HG02759 (cell line): Measurements from ENCODE around the gene UNC119B.
"Not testable (repeated sequence)": the region's sequence is repeated elsewhere in the genome, so short reads cannot be mapped to it uniquely, and the experiment has no call there.

Experiments
- ATAC-seq: cut with Tn5 transposase; IDR thresholded peaks from one replicate; pipeline ENCODE4 v1.9.1; 2021; ENCODE audit warnings: mild to moderate bottlenecking, moderate library complexity; ENCODE audit not compliant: unreplicated experiment

UNC119B gene

GRCh38 chr12:120718055-120718454 is 7.8 kb downstream of the UNC119B start:
- no peak for ATAC-seq

- ATAC-seq, result no peak
Measured at GRCh38 chr12:120719072-120719471, 8.8 kb downstream of the UNC119B start.

GRCh38 chr12:120719496-120720233 is 9.4 kb downstream of the UNC119B start:
- no peak for ATAC-seq

GRCh38 chr12:120720234-120720986 is 10.2 kb downstream of the UNC119B start:
- ATAC-seq, result no peak

GRCh38 chr12:120720987-120721801 is 10.9 kb downstream of the UNC119B start:
- no peak for ATAC-seq

- ATAC-seq, result no peak
Measured at GRCh38 chr12:120721866-120722265, 11.6 kb downstream of the UNC119B start.

- ATAC-seq, result no peak
Measured at GRCh38 chr12:120722784-120723183, 12.5 kb downstream of the UNC119B start.

GRCh38 chr12:120724720-120725119 is 14.5 kb downstream of the UNC119B start:
- no peak for ATAC-seq

GRCh38 chr12:120725151-120725658 is 14.9 kb downstream of the UNC119B start:
- ATAC-seq, result peak; percentile 3

GRCh38 chr12:120725659-120726509 is 15.6 kb downstream of the UNC119B start, which contains the start of gene ACADS:
Gene ACADS (plus strand): TSS chr12:120725826. CDS start chr12:120725886, 60 bp downstream.
- ATAC-seq, result peak; percentile 98

- ATAC-seq, result no peak
Measured at GRCh38 chr12:120726510-120726793, 16.2 kb downstream of the UNC119B start.

GRCh38 chr12:120726961-120727360 is 16.7 kb downstream of the UNC119B start:
- no peak for ATAC-seq

GRCh38 chr12:120732198-120732597 is 21.9 kb downstream of the UNC119B start:
- ATAC-seq, result not testable (repeated sequence)

- no peak for ATAC-seq
Measured at GRCh38 chr12:120733574-120733973, 23.3 kb downstream of the UNC119B start.

GRCh38 chr12:120734210-120734609 is 24.0 kb downstream of the UNC119B start:
- no peak for ATAC-seq

- no peak for ATAC-seq
Measured at GRCh38 chr12:120735181-120735580, 24.9 kb downstream of the UNC119B start.

GRCh38 chr12:120736404-120737331 is 26.4 kb downstream of the UNC119B start:
- ATAC-seq, result no peak

GRCh38 chr12:120737557-120738251 is 27.4 kb downstream of the UNC119B start:
- ATAC-seq, result no peak
